Mesodermal cell (in vitro differentiated cells): Measurements from ENCODE around the gene CERS5.

ENCODE experiments used
- H3K27ac ChIP-seq: 2 replicates; pipeline ENCODE4 v1.7.0; 2013; ENCODE audit warnings: mild to moderate bottlenecking, low read depth, low read length, moderate library complexity; ENCODE audit not compliant: severe bottlenecking
- H3K36me3 ChIP-seq: 2 replicates; pipeline ENCODE4 v1.7.1; 2013; ENCODE audit warnings: mild to moderate bottlenecking, low read length, moderate library complexity; ENCODE audit not compliant: control insufficient read depth, insufficient read depth
- H3K4me1 ChIP-seq: one replicate; pipeline ENCODE4 v1.7.1; 2013; ENCODE audit warnings: mild to moderate bottlenecking, low read length; ENCODE audit not compliant: insufficient read depth, control insufficient read depth, poor library complexity, severe bottlenecking
- H3K4me3 ChIP-seq: 2 replicates; pipeline ENCODE4 v1.7.0; 2013; ENCODE audit warnings: low read length, control low read depth, mild to moderate bottlenecking; ENCODE audit not compliant: insufficient read depth, poor library complexity, severe bottlenecking; ENCODE audit errors: extremely low read depth
- H3K9me3 ChIP-seq: 2 replicates; pipeline ENCODE4 v1.7.1; 2013; ENCODE audit warnings: mild to moderate bottlenecking, low read length, moderate library complexity; ENCODE audit not compliant: control insufficient read depth
- WGBS, 2 experiments: methylation state at CpG; one replicate each; pipeline ENCODE4 v1.1.5; 2013; ENCODE audit warnings: missing lambda C conversion rate in 2 of 2; ENCODE audit not compliant: insufficient coverage in 2 of 2; 5-methylcytosine and 5-hydroxymethylcytosine counted together

CERS5 gene

DNA sequence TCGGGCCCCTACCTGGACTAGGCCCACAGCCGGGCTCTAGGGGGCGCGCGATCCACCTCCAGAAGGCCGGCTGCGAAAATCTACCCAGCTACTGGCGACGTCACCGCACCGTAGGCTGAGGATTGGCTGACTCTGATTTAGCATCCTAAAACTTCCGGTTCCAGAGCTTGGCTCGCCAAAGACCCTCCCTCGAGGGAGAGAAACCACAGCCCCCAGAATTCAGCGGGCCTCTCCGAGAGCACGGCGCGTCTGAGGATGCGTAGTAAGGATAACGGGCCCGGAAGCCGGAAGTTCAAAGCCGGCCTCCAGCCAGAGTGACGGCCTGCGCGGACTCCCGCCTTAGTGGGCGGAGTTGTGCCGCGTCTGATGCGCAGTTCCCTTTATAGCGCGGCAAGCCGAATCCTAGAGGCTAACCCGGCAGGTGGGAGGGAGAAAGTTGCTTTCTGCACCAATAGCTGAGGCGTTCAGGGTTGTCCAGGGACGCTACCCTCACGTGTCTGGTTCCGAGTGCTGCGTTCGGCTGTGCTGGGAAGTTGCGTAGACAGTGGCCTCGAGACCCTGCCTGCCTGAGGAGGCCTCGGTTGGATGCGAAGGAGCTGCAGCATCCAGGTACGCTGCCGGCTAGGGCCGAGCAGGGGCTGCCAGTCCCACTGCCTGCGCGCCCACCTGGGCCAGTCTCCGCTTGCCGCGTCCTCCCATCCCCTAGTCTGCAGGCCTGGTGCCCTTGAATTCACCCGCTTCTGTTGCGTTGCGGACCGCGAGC, 55.3 kb downstream of the CERS5 start, which contains the start of gene COX14:
Gene COX14 (plus strand): TSS at position 544 of the 763 bp plus-strand sequence. CDS start 7,808 bp downstream, outside the sequence.
- peak within 1 kb of the TSS; percentile 81 for H3K4me3 ChIP-seq
- peaks cover 15% of the 10 kb centered on the region for H3K4me1 ChIP-seq
- peaks cover 11% of the 10 kb centered on the region for H3K36me3 ChIP-seq
- H3K27ac ChIP-seq: peak within 1 kb of the TSS; percentile 83
- WGBS, 2 experiments: 0% methylated on average over 54 to 56 of the region's 59 CpGs
- no peaks in the 10 kb centered on the region for H3K9me3 ChIP-seq

DNA sequence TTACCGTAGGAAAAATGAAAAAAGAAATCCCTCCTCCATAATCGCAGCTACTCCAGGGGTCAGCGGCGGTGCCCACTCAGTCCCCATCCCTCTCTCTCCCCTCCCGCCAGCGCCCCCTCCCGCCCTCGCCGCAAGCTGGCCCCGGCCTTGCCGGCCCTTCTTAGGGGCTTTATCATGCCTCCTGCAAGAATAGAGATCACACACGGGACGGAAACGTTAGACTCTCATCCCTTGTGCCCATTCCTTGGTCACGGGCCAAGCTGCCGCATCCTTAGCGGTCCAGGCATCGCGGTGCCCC, 55.8 kb downstream of the CERS5 start:
- peak overlapping the region; percentile 75 for H3K27ac ChIP-seq
- H3K36me3 ChIP-seq: peaks cover 6% of the 10 kb centered on the region
- no peaks in the 10 kb centered on the region for H3K9me3 ChIP-seq
- peak overlapping the region; percentile 20 for H3K4me3 ChIP-seq
- 4 to 11% methylated on average over 12 to 15 of the region's 19 CpGs for WGBS, 2 experiments
- H3K4me1 ChIP-seq: peaks cover 15% of the 10 kb centered on the region

DNA sequence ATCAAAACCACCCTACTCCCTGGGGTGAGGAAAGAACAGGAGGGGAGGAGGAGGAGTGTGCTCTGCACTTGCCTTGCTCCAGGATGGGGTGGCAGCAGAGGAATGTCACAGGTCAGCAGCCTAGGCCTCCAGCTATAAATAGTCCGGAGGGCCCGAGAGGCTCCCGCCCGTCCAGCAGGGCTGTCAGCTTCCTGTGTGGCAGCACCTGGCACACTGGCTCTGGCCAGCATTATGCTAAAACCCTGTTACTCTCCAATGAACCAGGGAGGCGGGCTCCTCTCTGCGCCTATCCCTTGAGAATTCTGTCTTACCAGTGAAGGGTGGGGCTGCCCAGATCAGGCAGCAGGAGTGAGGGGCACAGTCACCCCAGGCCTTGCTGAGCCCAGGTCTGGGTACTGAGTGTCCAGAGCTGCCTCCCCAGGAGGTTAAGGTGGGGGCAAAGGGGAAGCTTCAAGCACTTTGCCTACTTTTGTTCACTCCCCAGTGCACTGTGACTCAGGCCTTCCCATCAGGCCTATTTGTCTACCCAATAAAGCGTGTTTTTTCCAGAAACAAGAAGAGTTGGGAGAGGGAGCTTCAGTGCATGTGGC, 56.3 kb downstream of the CERS5 start:
- 44 to 46% methylated on average over 6 of the region's 7 CpGs for WGBS, 2 experiments
- H3K4me1 ChIP-seq: peaks cover 15% of the 10 kb centered on the region
- peak overlapping the region; percentile 75 for H3K27ac ChIP-seq
- peaks cover 3% of the 10 kb centered on the region for H3K36me3 ChIP-seq
- no peak overlapping the region for H3K4me3 ChIP-seq
- H3K9me3 ChIP-seq: no peaks in the 10 kb centered on the region

DNA sequence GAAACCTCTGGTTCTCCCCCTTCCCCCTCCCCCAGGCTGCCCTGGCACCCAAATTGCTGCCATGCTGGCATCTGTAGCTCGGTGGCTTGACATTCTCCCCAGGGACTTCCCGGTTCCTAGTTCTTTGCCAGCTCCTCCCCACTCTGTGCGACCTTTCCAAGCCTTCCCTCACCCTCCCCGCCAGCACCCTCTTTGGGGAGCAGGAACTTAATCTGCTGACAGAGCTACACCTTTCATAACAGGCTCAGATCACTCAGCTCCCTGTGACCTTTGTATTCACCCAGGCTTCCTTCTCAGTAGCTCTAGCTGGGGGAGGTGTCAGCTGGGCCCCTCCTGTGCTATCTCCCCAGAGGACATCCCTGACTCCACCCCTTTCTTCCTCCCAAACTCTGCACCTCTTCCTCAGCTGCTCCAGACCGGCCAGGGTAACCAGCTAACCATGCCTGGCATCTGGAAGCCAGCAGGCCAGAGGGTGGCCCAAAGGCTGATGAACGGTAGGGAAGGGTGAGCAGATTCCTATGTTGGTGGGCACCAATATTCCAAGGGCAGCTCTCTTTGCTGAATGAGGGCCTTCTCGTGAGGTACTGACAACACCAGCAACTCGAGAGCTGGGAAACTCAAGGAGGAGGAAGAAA, 56.9 kb downstream of the CERS5 start:
- H3K36me3 ChIP-seq: no peaks in the 10 kb centered on the region
- H3K27ac ChIP-seq: peak overlapping the region; percentile 4
- peaks cover 15% of the 10 kb centered on the region for H3K4me1 ChIP-seq
- no peak overlapping the region for H3K4me3 ChIP-seq
- H3K9me3 ChIP-seq: no peaks in the 10 kb centered on the region
- 64 to 76% methylated on average over 5 to 6 of the region's 8 CpGs for WGBS, 2 experiments

DNA sequence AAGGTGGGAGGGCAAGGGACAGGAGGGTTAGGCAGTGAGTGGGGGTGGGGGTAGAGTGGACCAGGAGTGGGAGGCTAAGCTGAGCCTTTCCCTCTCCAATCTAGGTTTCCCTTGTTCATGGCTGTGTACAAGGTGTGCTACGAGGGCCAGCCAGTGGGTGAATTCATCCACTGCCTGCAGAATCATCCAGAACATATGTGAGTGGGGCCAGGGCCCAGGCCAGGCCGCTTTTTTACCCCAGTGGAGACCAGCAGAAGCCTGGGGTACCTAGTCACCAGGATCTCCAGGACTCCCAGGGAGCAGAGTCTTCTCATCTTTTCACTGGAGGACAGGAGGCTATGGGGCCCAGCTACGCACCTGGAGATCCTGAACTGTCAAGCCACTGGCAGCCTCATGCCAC, 57.9 kb downstream of the CERS5 start:
- 94 to 100% methylated on average over 3 of the region's 3 CpGs for WGBS, 2 experiments

DNA sequence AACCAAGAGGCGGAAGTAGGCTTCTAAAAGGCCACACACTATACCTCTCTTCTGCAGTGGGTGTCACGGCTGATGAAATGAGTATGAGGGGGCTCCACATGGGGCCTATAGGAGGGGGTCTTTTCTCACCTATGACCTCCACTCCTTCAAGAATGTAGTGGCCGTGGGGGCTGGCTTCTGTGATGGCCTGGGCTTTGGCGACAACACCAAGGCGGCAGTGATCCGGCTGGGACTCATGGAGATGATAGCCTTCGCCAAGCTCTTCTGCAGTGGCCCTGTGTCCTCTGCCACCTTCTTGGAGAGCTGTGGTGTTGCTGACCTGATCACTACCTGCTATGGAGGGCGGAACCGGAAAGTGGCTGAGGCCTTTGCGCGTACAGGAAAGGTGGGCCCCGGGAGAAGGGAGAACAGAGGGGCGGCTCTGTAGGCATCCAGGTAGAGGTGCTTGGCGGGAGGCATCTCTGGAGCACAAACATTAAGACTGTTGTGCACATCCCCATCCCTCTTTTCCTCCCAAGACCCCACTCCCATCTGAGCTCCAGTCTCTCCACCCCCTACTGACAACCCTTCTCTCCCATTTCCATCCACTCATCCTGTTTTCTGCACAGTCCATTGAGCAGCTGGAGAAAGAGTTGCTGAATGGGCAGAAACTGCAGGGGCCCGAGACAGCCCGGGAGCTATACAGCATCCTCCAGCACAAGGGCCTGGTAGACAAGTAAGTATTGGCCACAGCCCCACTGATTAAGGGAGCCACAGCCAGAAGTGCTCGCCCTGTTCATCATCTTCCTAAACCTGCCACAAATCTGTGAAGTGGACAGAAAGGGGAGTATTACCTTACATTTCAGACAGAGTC, 59.5 kb downstream of the CERS5 start:
- peaks cover 15% of the 10 kb centered on the region for H3K4me1 ChIP-seq
- no peak overlapping the region for H3K27ac ChIP-seq
- WGBS, 2 experiments: 94 to 95% methylated on average over 13 to 14 of the region's 17 CpGs
- H3K9me3 ChIP-seq: no peaks in the 10 kb centered on the region
- H3K4me3 ChIP-seq: no peak overlapping the region
- no peaks in the 10 kb centered on the region for H3K36me3 ChIP-seq

More for the DNA sequence above, 57.9 kb downstream of the CERS5 start:
- no peak overlapping the region for H3K4me3 ChIP-seq
- H3K36me3 ChIP-seq: no peaks in the 10 kb centered on the region
- peaks cover 15% of the 10 kb centered on the region for H3K4me1 ChIP-seq
- no peak overlapping the region for H3K27ac ChIP-seq
- no peaks in the 10 kb centered on the region for H3K9me3 ChIP-seq

DNA sequence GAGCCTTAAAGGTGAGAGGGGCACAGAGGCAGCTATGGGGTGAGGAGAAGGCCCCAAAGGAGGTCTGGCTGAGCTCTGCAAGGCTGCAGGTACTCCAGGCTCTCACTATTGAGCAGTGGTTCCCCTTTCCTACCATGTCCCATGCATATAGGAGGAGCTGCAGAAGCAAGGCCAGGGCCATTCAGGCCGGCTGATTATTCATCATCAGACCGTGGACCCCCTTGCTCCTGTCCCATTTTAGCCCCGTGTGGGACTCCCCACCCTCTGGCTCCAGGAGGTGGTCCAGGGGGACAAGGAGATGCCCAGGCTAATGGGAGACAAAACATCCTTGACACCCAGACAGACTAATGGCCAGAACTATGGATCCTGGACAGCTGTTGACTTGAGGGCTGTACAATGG, 60.3 kb downstream of the CERS5 start:
- H3K4me3 ChIP-seq: no peak overlapping the region
- H3K9me3 ChIP-seq: no peaks in the 10 kb centered on the region
- WGBS, 2 experiments: 92 to 94% methylated on average over 2 to 3 of the region's 3 CpGs
- no peak overlapping the region for H3K27ac ChIP-seq
- H3K36me3 ChIP-seq: peaks cover 7% of the 10 kb centered on the region
- peaks cover 15% of the 10 kb centered on the region for H3K4me1 ChIP-seq

DNA sequence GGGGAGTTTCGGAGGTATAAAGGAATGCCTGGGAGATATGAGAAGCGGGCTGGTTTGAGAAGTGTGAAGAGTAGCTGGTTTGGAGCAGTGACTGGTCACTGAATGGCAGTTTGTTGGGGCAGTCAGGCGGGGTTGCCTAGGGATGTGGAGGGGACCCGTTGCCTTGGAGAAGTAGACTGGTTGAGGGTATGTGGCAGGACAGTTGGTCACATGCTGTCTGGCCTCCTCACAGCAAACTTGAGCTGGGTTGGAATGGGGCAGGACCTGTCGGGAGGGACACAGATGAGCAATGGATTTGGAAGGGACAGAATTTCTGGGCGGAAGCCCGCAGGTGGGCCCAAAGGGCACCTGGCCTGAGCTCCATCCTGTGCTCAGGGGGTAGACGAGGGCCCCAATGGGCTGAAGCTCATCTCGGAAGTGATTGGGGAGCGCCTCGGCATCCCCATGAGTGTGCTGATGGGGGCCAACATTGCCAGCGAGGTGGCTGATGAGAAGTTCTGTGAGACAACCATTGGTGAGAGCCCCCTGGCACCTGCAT, 61.2 kb downstream of the CERS5 start:
- Histone ChIP-seq H3K27ac (no peak overlapping the region), H3K9me3 (no peaks in the 10 kb centered on the region), H3K4me1 (peaks cover 10% of the 10 kb centered on the region), H3K4me3 (no peak overlapping the region), H3K36me3 (peaks cover 14% of the 10 kb centered on the region)
- WGBS, 2 experiments: 93 to 94% methylated on average over 11 of the region's 12 CpGs

DNA sequence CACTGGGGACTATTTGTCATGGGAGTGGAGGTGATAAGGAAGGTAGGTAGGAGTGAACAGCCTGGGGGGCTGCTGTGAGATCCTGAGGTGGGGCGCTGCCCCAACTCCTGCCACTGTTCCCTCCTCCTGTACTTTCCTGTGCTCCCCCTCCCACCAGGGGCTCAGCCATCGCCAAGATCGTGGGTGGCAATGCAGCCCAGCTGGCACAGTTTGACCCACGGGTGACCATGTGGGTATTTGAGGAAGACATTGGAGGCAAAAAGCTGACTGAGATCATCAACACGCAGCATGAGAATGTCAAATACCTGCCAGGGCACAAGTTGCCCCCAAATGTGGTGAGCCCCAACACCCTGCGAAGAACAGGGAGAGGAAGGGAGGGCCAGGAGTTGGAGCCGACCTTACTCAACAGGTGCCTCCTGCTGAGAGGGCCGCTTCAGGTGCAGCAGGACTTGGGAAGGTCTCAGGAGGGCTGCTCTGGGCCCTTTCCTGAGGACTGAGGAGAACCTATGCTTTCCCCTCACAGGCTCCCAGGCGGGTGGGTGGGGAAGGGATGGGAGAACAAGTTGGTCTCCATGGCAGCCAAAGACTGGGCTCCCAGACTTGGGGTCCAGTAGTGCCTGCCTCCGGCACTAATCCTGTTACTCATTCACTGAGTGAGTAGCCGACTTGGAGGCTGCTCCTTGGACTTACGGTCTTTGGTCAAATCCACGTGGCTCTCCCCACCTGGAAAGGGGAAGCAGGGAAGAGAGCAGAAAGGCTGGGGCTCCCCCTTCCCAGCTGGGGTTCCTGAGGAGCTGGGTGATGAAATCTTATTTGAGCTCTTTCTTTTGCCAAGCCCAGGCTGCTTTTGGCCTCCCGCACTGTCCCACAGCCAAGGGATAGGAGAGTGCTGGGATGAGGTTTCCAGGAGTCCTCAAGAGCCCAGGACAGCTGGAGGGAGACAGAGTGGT, 62.5 kb downstream of the CERS5 start:
- 90 to 93% methylated on average over 8 to 10 of the region's 14 CpGs for WGBS, 2 experiments
- no peaks in the 10 kb centered on the region for H3K9me3 ChIP-seq

More for the DNA sequence above, 62.5 kb downstream of the CERS5 start:
- Histone ChIP-seq H3K4me3 (no peak overlapping the region), H3K36me3 (peaks cover 27% of the 10 kb centered on the region), H3K4me1 (no peaks in the 10 kb centered on the region), H3K27ac (no peak overlapping the region)
